GM12878 (cell line): ENCODE data around the gene ADAMTSL1. TPM values are rescaled to one million over a fixed set of nuclear protein-coding genes. Genes with fewer than 3 reads are reported as not detected.

ENCODE experiments used
- ATF7 ChIP-seq: fragments of 450-650 bp; IDR thresholded peaks from 2 replicates; pipeline ENCODE4 v1.6.1; 2016; ENCODE audit warnings: low read depth, mild to moderate bottlenecking
- CREB1 ChIP-seq: IDR thresholded peaks from 2 replicates; pipeline ENCODE4 v1.6.1; 2012; ENCODE audit warnings: low read depth, mild to moderate bottlenecking, inconsistent platforms
- EED ChIP-seq: sonication (generic); IDR thresholded peaks from 2 replicates; pipeline ENCODE4 v1.6.1; 2016; ENCODE audit warnings: antibody characterized with exemption, low read depth
- TARDBP ChIP-seq: IDR thresholded peaks from 2 replicates; pipeline ENCODE4 v1.6.1; 2016; ENCODE audit warnings: borderline replicate concordance
- TBL1XR1 ChIP-seq: IDR thresholded peaks from 2 replicates; pipeline ENCODE4 v1.6.1; 2012; ENCODE audit warnings: low read depth, low read length, improper control_type of control experiment
- ZNF622 ChIP-seq: fragments of 450-650 bp; IDR thresholded peaks from 2 replicates; pipeline ENCODE4 v1.6.1; 2017; ENCODE audit warnings: mild to moderate bottlenecking, inconsistent platforms
- polyA plus RNA-seq, 11 experiments: library from polyadenylated mRNA; depleted of rRNA in 4 of 11; unstranded in 6 of 11; stranded (reverse) in 5 of 11; fragments of >200 nt; fragmentation: Nextera tagmentation in 4 of 11; fragmentation: Illumina TruSeq in 1 of 11; extraction: Ambion mirVana in 4 of 11; extraction: Trizol in 1 of 11; gene quantifications; 1 replicate in 1 of 11; 2 replicates in 10 of 11; pipeline versions ENCODE4 v1.2.1 to v1.2.3, GENCODE V29; 2011 to 2016; ENCODE audit warnings: inconsistent platforms in 2 of 11, missing spikeins in 2 of 11, low read depth in 1 of 11
- total RNA-seq, 4 experiments: library from RNA; depleted of rRNA in 3 of 4; stranded (reverse); fragments of >200 nt in 3 of 4; fragmentation: Illumina TruSeq in 1 of 4; extraction: Trizol in 1 of 4; gene quantifications; 2 replicates each; pipeline versions ENCODE4 v1.2.1 to v1.2.3, GENCODE V29; 2013 to 2021
- TF ChIP-seq, protein P1 (sequence below): fragments of 450-650 bp; IDR thresholded peaks from 2 replicates; pipeline ENCODE4 v1.6.1; 2018; ENCODE audit warnings: mild to moderate bottlenecking, low read depth, moderate library complexity; ENCODE audit not compliant: partially characterized antibody
- TF ChIP-seq, protein P2 (sequence below): IDR thresholded peaks from 2 replicates; pipeline ENCODE4 v1.6.1; 2011; ENCODE audit warnings: borderline replicate concordance, low read depth, mild to moderate bottlenecking, moderate library complexity, mixed read lengths, low read length; ENCODE audit not compliant: insufficient read depth; ENCODE audit errors: extremely low read length
- TF ChIP-seq, protein P3 (sequence below): IDR thresholded peaks from 2 replicates; pipeline ENCODE4 v1.6.1; 2011; ENCODE audit warnings: borderline replicate concordance, low read depth, mild to moderate bottlenecking, moderate library complexity, low read length; ENCODE audit not compliant: insufficient read depth, poor library complexity, severe bottlenecking

Gene ADAMTSL1
- total and polyA plus RNA-seq, 10 of the 15 experiments (the other 5 are each of a cell fraction or from before 2014, with no cell fraction given): 0.01 to 0.10 (median 0.07) TPM; not detected in 6

DNA sequence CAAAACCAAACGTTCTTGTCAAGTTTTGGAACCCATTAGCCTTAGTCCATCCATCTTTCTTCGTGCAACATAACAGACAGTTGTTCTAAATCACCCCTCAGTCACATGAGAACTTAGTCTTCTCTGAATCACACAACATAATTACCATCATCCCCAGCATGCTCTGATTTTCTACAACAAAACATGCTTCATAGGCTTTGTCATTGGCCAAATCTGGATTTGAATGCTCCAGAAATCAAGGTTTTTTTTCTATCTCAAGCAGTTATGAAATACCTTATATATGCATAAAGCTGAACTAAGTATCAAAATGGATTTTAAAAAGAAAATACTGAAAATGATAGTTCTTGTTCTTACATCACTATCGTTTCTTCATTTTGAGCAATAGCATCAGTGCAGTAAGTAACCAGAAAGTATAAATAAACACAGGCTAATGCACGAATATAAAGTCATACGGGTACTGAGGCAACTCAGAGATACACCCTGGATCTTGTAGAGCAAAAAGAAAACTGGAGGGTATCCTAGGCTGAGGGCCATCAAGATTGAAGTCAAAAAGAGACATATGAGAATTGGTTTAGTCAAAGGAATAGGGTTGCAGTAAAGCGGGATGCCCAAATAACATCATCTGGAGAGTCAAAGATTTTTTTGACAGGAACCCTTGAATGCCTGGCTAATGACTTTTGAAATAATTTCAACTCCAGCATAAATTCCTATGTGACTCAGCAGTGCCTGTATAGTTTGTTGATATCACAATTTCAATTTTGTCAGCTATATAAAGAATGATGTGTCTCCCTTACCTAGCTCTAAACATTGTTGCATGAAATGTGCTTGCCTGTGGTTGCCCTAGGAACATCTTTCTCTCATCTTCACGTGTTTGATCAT, 164.7 kb downstream of the ADAMTSL1 start (continued):
- TF ChIP-seq, protein P1, sequence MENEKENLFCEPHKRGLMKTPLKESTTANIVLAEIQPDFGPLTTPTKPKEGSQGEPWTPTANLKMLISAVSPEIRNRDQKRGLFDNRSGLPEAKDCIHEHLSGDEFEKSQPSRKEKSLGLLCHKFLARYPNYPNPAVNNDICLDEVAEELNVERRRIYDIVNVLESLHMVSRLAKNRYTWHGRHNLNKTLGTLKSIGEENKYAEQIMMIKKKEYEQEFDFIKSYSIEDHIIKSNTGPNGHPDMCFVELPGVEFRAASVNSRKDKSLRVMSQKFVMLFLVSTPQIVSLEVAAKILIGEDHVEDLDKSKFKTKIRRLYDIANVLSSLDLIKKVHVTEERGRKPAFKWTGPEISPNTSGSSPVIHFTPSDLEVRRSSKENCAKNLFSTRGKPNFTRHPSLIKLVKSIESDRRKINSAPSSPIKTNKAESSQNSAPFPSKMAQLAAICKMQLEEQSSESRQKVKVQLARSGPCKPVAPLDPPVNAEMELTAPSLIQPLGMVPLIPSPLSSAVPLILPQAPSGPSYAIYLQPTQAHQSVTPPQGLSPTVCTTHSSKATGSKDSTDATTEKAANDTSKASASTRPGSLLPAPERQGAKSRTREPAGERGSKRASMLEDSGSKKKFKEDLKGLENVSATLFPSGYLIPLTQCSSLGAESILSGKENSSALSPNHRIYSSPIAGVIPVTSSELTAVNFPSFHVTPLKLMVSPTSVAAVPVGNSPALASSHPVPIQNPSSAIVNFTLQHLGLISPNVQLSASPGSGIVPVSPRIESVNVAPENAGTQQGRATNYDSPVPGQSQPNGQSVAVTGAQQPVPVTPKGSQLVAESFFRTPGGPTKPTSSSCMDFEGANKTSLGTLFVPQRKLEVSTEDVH: no peak
- TF ChIP-seq, protein P2, sequence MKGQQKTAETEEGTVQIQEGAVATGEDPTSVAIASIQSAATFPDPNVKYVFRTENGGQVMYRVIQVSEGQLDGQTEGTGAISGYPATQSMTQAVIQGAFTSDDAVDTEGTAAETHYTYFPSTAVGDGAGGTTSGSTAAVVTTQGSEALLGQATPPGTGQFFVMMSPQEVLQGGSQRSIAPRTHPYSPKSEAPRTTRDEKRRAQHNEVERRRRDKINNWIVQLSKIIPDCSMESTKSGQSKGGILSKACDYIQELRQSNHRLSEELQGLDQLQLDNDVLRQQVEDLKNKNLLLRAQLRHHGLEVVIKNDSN: no peak
- TF ChIP-seq TBL1XR1: no peak
- no peak for TF ChIP-seq ZNF622
- TF ChIP-seq EED: no peak
- no peak for TF ChIP-seq ATF7
- TF ChIP-seq, protein P3, sequence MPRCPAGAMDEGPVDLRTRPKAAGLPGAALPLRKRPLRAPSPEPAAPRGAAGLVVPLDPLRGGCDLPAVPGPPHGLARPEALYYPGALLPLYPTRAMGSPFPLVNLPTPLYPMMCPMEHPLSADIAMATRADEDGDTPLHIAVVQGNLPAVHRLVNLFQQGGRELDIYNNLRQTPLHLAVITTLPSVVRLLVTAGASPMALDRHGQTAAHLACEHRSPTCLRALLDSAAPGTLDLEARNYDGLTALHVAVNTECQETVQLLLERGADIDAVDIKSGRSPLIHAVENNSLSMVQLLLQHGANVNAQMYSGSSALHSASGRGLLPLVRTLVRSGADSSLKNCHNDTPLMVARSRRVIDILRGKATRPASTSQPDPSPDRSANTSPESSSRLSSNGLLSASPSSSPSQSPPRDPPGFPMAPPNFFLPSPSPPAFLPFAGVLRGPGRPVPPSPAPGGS: no peak
- TF ChIP-seq CREB1: no peak
- TF ChIP-seq TARDBP: no peak
- TF ChIP-seq, all 136 proteins: peak for 0
